ENCODE measurements around the gene GPATCH2L.

DNA sequence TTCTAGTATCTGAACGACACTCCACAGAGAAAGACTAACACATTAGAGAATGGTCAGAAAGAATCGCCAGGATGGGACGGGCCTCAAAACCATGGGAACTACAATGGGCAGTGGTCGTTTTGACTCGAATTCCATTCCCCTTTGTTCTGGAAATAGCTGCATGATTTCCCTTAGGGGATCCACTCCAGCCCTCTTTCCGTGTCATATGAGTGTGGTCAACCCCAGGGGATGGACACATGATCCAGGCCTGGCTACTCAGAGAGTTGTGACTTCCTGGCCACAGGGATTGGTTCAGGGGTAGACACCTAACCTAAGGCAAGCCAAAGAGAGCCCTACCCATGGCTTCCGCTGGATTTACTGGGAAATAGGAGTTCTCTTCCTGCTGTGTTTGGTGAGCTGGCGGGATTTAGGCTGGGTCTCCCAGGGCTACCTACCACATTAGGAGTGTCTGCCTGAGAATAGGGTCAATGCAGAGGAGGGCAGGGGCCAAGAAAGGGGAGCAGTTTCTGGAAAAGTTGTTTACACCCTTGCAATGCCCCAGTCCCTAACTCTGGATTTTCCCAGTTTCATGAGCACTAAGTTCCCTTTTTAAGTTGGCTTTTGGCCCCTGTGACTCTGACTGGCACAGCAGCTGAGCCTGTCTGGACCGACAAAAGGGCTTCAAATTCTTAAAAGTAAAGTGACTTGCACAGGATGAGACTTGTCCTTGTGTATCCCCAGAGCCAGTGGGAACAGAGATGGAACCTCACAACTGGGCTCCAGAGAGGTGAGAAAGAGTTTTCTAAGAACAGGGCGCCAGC is 28.1 kb upstream of the GPATCH2L start:
- TF ChIP-seq, protein P1, sequence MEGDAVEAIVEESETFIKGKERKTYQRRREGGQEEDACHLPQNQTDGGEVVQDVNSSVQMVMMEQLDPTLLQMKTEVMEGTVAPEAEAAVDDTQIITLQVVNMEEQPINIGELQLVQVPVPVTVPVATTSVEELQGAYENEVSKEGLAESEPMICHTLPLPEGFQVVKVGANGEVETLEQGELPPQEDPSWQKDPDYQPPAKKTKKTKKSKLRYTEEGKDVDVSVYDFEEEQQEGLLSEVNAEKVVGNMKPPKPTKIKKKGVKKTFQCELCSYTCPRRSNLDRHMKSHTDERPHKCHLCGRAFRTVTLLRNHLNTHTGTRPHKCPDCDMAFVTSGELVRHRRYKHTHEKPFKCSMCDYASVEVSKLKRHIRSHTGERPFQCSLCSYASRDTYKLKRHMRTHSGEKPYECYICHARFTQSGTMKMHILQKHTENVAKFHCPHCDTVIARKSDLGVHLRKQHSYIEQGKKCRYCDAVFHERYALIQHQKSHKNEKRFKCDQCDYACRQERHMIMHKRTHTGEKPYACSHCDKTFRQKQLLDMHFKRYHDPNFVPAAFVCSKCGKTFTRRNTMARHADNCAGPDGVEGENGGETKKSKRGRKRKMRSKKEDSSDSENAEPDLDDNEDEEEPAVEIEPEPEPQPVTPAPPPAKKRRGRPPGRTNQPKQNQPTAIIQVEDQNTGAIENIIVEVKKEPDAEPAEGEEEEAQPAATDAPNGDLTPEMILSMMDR (IDR thresholded peaks at IDR 0.05) = no peak
- TF ChIP-seq POLR2AphosphoS5 (IDR thresholded peaks at IDR 0.05) = no peak
- no peak for TF ChIP-seq POLR2A (IDR thresholded peaks at IDR 0.05)
